Inferior parietal cortex (tissue), 1 donor: ENCODE results near the gene UPK3A.
"Not testable (repeated sequence)": the region's sequence is repeated elsewhere in the genome, so short reads cannot be mapped to it uniquely, and the experiment has no call there.

Experiments
- DNase-seq: peaks from one replicate; pipeline ENCODE4 v3.0.0-alpha.2; 2016; ENCODE audit errors: extremely low spot score

Gene UPK3A

DNA sequence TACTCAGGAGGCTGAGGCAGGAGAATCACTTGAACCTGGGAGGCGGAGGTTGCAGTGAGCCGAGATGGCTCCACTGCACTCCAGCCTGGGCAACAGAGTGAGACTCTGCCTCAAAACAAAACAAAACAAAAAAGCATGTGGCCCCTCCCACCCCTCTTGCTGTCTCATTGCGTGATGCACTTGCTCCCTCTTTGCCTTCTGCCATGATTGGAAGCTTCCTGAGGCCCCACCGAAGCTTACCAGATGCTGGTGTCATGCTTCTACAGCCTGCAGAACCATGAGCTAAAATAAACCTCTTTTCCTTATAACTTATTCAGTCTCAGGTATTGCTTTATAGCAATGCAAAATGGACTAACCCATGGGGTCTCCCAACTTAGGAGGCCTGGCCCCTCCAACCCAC lies 26.8 kb upstream of the UPK3A start:
- DNase-seq: not testable (repeated sequence)

DNA sequence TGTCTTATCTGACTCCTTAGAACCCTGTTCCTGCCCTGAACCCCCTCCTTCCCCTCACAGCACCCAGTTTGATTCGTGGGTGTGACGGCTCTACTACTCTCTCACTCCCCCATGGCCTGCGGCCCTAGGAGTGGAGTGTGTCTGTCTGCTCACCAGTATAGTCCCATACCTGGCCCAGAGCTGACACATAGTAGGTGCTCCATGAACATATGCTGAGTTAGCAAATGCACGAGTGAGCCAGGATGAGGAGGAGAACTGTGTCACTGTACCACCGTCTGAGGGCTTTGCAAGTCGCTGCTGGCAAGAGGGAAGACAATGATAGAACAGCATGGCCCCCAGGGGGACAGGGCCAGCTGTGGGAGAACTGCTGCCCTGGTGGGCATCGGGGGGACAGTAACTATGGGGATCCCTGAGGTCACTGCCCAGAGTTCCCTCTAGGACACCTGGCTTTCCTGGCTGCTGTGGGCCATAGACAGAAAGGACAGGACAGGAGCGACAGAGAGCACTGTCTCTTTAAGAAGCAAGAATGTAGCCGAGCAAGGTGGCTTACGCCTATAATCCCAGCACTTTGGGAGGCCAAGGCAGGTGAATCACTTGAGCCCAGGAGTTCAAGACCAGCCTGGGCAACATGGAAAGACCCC lies 24.9 kb upstream of the UPK3A start:
- no peak for DNase-seq

GRCh38 chr22:45260395-45260759 lies 24.4 kb upstream of the UPK3A start:
- not testable (repeated sequence) for DNase-seq

DNA sequence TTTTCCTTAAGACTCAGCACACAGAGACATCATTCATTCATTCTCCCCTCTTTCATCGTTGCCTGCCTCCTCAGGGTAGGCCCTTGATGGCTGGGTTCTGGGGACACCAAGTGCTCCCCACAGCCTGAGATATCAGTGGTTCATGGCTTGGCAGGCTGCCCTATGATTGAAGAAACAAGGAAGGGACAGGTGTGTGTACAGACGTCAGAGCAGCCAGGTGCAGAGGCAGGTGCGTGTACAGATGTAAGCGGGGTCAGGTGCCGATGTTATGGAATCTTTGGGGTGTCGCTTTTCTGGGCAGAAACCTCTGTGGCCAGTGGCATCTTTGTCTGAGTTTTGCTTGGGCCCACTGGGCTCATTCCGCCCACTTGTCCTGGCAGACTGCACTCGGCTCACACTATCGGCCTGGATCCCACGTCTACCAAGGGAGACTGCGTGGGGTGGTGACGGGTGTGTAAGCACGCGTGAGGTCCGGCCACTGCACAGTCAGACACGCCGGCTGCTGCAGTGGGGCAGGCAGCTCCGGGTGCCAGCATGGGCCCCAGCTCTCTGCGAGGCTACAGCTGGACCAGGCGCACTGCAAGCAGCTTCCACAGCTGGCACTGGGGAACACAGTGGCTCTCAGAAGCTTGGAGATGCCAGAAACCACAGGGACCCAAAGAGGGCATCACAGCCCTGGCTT lies 23.2 kb upstream of the UPK3A start:
- no peak for DNase-seq

DNA sequence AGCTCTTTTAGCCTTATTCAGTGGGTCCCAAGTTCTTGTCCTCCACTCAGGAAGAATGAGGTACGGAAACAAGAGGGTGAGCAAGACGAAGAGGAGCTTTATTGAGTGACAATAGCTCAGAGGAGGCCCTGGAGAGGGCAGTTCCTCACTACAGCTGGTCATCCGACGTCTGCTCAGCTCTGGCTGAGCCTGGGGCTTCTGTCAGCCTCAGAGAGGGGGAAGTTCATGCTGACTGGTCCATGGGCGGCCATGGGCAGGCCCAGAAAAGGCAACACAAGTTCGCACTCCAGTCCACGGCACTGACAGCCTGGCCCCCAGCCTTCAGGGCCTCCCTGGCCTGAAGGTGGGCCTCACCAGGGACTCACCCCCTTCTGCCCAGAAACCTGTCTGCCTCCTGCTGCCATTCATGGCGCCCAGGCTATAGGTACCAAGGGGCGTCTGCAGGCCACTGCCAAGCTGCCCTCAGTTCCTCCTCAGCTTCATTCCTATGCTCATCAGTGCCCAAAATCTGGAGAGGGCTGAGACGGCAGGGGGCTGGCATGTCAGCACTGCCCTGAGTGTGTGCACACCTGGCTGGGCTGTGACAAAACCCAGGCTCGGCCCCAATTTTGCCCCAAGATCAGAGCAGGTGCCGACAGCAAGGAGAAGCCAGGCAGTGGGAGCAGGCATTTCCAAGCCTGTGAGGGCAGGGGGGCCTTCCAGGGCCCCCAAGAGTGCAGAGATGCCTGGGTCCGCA lies 22.4 kb upstream of the UPK3A start:
- DNase-seq: no peak

DNA sequence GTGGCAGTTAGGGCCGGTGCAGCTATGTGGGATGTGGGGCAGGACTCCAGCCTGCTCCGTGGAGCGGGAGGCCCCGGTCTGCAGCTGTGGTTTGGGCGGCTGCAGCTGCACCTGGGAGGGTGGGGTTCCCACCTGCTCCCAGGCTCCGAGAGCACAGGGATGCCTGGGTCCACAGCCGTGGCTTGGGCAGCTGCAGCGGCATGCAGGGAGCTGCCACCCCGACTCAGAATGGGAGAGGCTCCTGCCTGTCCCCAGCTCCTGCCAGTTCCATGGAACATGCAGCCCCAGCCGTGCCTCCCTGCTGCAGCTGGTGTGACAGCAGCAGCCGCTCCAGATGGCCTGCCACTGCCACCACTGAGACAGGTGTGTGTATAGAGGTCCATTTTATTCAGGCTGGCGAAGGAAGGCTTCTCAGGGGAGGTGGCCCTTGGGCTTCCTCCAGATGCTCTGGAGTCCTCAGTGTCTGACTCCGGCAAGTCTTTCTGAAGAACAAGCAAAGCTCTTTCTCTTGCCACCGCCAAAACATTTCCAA lies 21.8 kb upstream of the UPK3A start:
- DNase-seq: no peak

- no peak for DNase-seq
Observed at GRCh38 chr22:45263463-45264269, 21.1 kb upstream of the UPK3A start.

DNA sequence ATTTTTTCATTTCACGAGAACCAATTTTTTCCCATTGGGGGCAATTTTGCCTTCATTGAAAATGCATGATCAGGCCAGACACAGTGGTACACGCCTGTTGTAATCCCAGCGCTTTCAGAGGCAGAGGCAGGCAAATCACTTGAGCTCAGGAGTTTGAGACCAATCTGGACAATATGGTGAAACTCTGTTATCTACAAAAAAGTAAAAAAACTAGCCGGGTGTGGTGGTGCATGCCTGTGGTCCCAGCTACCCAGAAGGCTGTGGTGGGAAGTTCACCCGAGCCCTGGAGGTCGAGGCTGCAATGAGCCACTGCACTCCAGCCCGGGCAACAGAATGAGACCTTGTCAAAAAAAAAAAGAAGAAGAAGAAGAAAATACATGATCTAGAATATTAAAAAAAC lies 19.2 kb upstream of the UPK3A start:
- DNase-seq: no peak

DNA sequence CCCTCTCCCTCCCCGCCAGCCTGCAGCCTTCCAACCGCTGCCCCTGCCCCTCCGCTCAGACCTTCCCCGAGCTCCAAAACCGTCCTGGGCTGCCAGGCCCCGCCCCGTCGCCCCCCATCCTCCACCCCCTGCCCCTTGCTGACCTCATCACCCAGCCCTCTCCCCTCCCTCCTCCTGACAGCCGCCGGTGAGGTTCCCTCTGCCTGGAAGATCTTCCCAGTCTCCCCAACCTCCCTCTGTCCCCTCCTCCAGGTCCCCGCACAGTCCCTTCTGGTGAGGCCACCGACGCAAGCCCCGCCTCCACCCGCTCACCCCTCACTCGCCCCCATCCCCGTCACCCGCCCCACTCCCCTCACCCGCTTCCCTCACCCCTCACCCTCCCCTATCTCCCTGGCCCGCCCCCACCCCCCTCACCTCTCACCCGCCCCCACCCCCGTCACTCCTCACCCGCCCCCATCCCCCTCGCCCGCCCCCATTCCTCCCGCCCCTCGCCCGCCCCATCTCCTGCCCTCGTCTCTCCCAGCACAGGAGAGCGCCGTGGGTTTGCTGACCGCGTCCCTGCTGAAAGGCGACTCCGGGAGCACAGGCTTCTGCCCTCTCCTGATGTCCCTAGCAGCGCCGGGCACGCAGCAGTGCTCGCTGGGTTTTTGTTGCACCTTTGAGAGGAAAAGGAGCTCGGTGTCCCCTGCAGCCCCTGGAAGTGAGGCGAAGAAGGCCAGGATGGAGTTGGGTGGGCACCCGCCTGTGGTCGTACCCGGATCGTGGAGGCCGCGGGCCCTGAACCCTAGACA lies 16.4 kb upstream of the UPK3A start:
- DNase-seq: no peak

DNA sequence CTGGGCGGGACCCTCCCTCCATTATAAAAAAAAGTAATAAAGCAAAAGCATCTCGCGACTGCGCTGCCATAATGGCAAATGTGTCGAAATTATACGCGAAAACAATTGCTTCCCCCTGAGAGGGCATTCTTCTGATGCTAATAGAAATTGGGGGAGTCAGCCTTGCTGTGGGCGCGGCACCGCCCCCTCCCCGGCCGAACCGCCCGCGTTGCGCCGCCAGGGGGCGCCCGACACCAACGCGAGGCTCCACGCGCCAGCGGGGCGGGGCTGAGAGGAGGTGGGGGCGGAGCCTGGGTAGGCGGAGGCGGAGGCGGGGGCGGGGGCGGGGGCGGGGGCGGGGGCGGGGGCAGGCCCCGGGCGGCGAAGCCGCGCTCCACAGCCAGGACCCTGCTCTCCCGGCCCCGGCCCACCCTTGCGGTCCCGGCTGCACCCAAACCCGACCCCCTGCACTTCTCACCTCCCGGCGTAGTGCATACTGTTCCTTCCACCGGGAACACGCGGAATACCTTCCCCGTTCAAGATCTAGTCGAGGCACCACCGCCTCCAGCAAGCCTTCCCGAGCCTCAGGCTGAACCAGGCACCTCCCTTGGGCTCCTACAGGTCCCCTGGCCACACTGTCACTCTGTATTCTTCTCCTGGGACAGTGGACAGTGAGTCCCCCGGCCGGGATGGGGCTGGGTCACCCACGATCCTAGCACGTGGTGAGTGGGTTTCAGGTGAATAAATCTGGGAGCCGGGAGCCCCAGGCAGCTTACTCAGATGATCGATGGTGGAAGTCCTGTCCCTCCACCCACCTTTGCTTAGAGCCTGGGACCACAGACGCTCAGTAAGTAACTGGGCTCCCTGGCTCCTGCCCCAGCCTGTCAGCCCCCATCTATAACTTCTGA lies 15.5 kb upstream of the UPK3A start:
- DNase-seq: peak; percentile 79

DNA sequence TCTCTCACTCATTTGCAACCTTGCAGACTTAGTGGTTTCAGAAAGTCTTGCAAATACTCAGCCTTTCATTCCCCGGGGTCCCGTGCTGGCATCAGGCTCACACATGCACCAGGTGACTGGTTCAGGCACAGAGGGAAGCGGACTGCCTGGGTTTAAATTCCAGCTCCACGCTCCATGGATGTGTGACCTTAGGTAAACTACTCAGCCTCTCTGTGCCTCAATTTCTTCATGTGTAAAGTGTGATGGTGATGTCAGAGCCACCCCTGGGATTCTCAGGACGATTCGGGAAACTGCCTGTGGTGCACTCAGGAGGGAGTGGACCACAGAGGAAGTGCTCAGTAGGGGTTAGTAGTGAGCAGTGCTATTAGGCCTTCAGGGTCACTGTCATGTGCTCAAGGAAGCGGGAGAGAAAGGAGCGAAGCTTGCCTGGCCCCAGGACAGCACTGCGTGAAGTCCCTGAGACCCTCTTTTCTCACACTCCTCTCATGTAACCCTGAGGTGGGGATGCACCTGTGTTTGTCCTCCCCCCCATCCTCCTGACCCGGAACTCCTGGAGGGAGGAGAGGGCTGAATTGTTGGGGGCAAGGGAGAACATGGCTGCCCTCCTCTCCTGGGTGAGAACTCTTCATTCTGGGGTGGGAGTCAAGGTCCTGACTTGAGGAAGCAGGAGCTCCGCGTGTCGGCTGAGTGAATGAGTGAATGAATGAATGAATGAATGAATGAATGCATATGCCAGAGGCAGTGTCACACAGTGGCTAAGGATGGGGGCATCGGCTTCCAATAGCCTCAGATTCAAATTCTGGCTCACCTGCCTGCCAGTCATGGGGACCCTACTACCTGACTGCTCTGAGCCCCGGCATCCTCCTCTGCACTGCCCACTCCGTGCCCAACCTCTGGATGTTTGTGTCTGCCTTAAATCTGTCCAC lies 14.4 kb upstream of the UPK3A start:
- no peak for DNase-seq

DNA sequence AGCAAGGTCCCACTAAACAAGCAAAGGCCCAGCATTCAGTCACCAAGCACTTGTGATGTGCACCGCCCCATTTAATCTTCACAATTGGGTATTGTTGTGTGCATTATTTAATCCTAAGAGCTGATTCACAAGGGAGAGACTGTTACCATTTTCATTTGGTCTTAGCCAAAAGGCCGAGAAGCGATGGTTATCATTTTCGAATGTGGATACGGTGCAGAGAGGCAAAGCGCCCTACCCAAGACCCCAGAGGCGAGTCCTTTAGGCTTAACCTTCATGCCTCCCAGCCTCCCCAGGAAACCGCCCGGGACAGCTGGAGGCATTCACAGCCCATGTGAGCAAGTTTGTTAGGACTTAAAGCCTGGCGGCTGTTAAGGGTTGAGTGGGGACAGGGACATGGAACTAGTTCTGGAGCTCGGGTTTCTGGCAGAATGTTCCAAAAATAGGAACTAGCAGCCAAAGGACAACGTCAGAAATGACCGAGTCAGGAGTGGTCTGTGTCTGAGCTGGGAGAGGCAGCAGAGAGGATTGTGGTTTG lies 13.0 kb upstream of the UPK3A start:
- peak; percentile 51 for DNase-seq

- no peak for DNase-seq
Observed at GRCh38 chr22:45272498-45272897, 12.3 kb upstream of the UPK3A start.

- no peak for DNase-seq
Observed at GRCh38 chr22:45273452-45274075, 11.2 kb upstream of the UPK3A start.

GRCh38 chr22:45276507-45277105 lies 8.1 kb upstream of the UPK3A start:
- no peak for DNase-seq

- not testable (repeated sequence) for DNase-seq
Observed at GRCh38 chr22:45277720-45278119, 7.0 kb upstream of the UPK3A start.

- no peak for DNase-seq
Observed at GRCh38 chr22:45278125-45278524, 6.6 kb upstream of the UPK3A start.

DNA sequence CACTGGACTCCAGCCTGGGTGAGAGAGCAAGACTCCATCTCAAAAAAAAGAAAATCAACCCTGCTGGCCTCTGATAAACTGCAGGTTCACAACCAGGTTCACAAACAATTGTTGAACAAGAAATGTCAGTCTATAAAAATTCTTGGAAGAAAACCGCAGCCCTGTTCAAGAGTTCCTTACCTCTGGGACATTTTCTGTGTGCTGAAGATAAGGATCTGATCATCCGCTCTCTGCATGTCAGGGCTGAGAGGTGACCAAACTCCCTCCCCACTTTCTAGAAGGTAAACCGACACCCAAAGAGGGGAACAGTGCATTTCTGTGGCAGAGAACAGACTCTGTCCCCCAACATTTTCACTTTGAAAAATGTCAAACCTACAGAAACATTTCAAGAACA lies 4.2 kb upstream of the UPK3A start:
- no peak for DNase-seq
